ENCODE data around the gene NSD1. TPM values are rescaled to one million over a fixed set of nuclear protein-coding genes. Genes with fewer than 3 reads are reported as not detected.
A peak's percentile ranks its signal among the peaks of the same experiment; 100 is the strongest.

The NSD1 gene
- total and polyA plus RNA-seq, 9 of the 15 experiments (the other 6 are each of a cell fraction or from before 2014, with no cell fraction given), result 3.8 to 51.0 (median 24.7) TPM

- peak; percentile 24 for TF ChIP-seq SMAD4 (CRISPR knock-in tag; conservative IDR thresholded peaks at IDR 0.05)
- no peak for TF ChIP-seq MLX (CRISPR knock-in tag; conservative IDR thresholded peaks at IDR 0.05)
- TF ChIP-seq, protein P1, sequence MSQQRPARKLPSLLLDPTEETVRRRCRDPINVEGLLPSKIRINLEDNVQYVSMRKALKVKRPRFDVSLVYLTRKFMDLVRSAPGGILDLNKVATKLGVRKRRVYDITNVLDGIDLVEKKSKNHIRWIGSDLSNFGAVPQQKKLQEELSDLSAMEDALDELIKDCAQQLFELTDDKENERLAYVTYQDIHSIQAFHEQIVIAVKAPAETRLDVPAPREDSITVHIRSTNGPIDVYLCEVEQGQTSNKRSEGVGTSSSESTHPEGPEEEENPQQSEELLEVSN (IDR thresholded peaks at IDR 0.05; ENCODE audit: borderline replicate concordance in 1 of 2, extremely low read depth in 1 of 2, insufficient read depth in 1 of 2, insufficient read length in 1 of 2, low read depth in 1 of 2, low read length in 1 of 2, poor library complexity in 1 of 2, severe bottlenecking in 1 of 2), result peak; percentile 80 to 92
- TF ChIP-seq THRAP3 (IDR thresholded peaks at IDR 0.05; ENCODE audit: borderline replicate concordance), result no peak
- TF ChIP-seq ZNF174 (CRISPR knock-in tag; IDR thresholded peaks at IDR 0.05), result no peak
- no peak for TF ChIP-seq CREB5 (CRISPR knock-in tag; IDR thresholded peaks at IDR 0.05)
- TF ChIP-seq SRF (CRISPR knock-in tag; IDR thresholded peaks at IDR 0.05), result peak in 1 of 2 experiments; percentile 50; a peak in 1 of 4 replicates
- no peak for TF ChIP-seq ZNF239 (CRISPR knock-in tag; IDR thresholded peaks at IDR 0.05)
- TF ChIP-seq SMARCA5 (IDR thresholded peaks at IDR 0.05), result no peak
- TF ChIP-seq, protein P2, sequence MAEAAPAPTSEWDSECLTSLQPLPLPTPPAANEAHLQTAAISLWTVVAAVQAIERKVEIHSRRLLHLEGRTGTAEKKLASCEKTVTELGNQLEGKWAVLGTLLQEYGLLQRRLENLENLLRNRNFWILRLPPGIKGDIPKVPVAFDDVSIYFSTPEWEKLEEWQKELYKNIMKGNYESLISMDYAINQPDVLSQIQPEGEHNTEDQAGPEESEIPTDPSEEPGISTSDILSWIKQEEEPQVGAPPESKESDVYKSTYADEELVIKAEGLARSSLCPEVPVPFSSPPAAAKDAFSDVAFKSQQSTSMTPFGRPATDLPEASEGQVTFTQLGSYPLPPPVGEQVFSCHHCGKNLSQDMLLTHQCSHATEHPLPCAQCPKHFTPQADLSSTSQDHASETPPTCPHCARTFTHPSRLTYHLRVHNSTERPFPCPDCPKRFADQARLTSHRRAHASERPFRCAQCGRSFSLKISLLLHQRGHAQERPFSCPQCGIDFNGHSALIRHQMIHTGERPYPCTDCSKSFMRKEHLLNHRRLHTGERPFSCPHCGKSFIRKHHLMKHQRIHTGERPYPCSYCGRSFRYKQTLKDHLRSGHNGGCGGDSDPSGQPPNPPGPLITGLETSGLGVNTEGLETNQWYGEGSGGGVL (CRISPR knock-in tag; IDR thresholded peaks at IDR 0.05), result no peak
- TF ChIP-seq NFIX (CRISPR knock-in tag; IDR thresholded peaks at IDR 0.05; ENCODE audit: low read depth), result no peak
- TF ChIP-seq ZNF134 (CRISPR knock-in tag; conservative IDR thresholded peaks at IDR 0.05), result no peak
- TF ChIP-seq RERE (CRISPR knock-in tag; IDR thresholded peaks at IDR 0.05; ENCODE audit: borderline replicate concordance), result no peak
- TF ChIP-seq LARP7 (IDR thresholded peaks at IDR 0.05), result no peak
Observed at GRCh38 chr5:177311723-177312648, 178.4 kb downstream of the NSD1 start, which contains the start of gene MXD3 (continued).

All from K562 (cell line).